WTC11 (cell line): Measurements from ENCODE around the gene RABGEF1.
"Not testable (repeated sequence)": the region's sequence is repeated elsewhere in the genome, so short reads cannot be mapped to it uniquely, and the experiment has no call there.

Experiments
- CBFB ChIP-seq: sonication (generic); formaldehyde crosslinking; IDR thresholded peaks from 2 replicates; pipeline ENCODE4 v1.8.1; 2022; ENCODE audit warnings: mild to moderate bottlenecking, low read depth, missing genetic modification reagents
- FOXJ3 ChIP-seq: sonication (generic); formaldehyde crosslinking; IDR thresholded peaks from 2 replicates; pipeline ENCODE4 v1.9.0; 2021; ENCODE audit warnings: missing genetic modification reagents, mild to moderate bottlenecking, borderline replicate concordance
- MYBL2 ChIP-seq: sonication (generic); formaldehyde crosslinking; IDR thresholded peaks from 2 replicates; pipeline ENCODE4 v1.8.1; 2023; ENCODE audit warnings: mild to moderate bottlenecking, moderate library complexity, missing genetic modification reagents
- TEAD4 ChIP-seq: sonication (generic); formaldehyde crosslinking; IDR thresholded peaks from 2 replicates; pipeline ENCODE4 v1.8.0; 2022; ENCODE audit warnings: mild to moderate bottlenecking, missing genetic modification reagents
- ZBTB21 ChIP-seq: sonication (generic); formaldehyde crosslinking; IDR thresholded peaks from 2 replicates; pipeline ENCODE4 v1.8.1; 2023; ENCODE audit warnings: mild to moderate bottlenecking, missing genetic modification reagents, borderline replicate concordance
- ZNF121 ChIP-seq: sonication (generic); formaldehyde crosslinking; IDR thresholded peaks from 2 replicates; pipeline ENCODE4 v1.8.0; 2023; ENCODE audit warnings: missing genetic modification reagents
- ZNF232 ChIP-seq: sonication (generic); formaldehyde crosslinking; IDR thresholded peaks from 2 replicates; pipeline ENCODE4 v1.8.0; 2022; ENCODE audit warnings: mild to moderate bottlenecking, missing genetic modification reagents
- ZNF263 ChIP-seq: sonication (generic); formaldehyde crosslinking; IDR thresholded peaks from 2 replicates; pipeline ENCODE4 v1.8.1; 2022; ENCODE audit warnings: low read depth, mild to moderate bottlenecking, moderate library complexity, missing genetic modification reagents
- TF ChIP-seq, protein P1 (sequence below): fragments of 200-600 bp; IDR thresholded peaks from 2 replicates; pipeline ENCODE4 v1.8.0; 2022; ENCODE audit warnings: antibody characterized with exemption
- TF ChIP-seq, protein P2 (sequence below): sonication (generic); formaldehyde crosslinking; IDR thresholded peaks from 2 replicates; pipeline ENCODE4 v1.8.0; 2023; ENCODE audit warnings: missing genetic modification reagents
- TF ChIP-seq, protein P3 (sequence below): sonication (generic); formaldehyde crosslinking; IDR thresholded peaks from 2 replicates; pipeline ENCODE4 v1.8.1; 2022; ENCODE audit warnings: missing genetic modification reagents, borderline replicate concordance
- TF ChIP-seq, protein P4 (sequence below): sonication (generic); formaldehyde crosslinking; conservative IDR thresholded peaks from 2 replicates; pipeline ENCODE4 v1.8.1; 2023; ENCODE audit warnings: mild to moderate bottlenecking, low read depth, missing genetic modification reagents, moderate library complexity

DNA sequence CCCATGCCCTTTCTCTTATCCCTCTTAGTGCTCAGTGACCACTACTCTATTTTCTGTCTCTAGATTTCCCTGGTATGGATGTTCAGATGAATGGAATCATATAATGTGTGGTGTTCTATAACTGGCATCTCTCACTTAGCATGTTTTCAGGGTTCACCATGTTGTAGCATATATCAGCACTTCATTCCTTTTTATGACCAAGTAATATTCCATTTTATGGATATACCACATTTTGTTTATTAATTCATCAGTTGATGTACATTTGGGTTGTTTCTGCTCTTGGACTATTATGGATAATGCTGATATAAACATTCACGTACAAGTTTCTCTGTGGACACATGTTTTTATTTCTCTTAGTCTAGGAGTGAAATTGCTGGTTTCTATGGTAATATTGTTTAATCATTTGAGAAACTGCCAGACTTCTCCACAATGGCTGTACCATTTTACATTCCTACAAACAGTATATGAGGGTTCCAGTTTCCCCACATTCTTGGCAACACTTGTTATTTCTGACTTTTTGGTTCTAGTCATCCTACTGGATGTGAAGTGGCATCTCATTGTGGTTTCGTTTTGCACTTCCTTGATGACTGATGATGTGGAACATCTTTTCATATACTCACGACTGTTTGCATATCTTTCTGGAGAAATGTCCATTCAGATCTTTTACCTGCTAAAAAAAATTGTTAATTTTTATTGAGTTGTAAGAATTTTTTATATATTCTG, 23.3 kb downstream of the RABGEF1 start:
- TF ChIP-seq, protein P1, sequence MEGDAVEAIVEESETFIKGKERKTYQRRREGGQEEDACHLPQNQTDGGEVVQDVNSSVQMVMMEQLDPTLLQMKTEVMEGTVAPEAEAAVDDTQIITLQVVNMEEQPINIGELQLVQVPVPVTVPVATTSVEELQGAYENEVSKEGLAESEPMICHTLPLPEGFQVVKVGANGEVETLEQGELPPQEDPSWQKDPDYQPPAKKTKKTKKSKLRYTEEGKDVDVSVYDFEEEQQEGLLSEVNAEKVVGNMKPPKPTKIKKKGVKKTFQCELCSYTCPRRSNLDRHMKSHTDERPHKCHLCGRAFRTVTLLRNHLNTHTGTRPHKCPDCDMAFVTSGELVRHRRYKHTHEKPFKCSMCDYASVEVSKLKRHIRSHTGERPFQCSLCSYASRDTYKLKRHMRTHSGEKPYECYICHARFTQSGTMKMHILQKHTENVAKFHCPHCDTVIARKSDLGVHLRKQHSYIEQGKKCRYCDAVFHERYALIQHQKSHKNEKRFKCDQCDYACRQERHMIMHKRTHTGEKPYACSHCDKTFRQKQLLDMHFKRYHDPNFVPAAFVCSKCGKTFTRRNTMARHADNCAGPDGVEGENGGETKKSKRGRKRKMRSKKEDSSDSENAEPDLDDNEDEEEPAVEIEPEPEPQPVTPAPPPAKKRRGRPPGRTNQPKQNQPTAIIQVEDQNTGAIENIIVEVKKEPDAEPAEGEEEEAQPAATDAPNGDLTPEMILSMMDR = not testable (repeated sequence)
- TF ChIP-seq, protein P2, sequence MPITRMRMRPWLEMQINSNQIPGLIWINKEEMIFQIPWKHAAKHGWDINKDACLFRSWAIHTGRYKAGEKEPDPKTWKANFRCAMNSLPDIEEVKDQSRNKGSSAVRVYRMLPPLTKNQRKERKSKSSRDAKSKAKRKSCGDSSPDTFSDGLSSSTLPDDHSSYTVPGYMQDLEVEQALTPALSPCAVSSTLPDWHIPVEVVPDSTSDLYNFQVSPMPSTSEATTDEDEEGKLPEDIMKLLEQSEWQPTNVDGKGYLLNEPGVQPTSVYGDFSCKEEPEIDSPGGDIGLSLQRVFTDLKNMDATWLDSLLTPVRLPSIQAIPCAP = not testable (repeated sequence)
- TF ChIP-seq ZNF232 (CRISPR knock-in tag); ZNF263; TEAD4; CBFB (CRISPR knock-in tag); ZNF121; MYBL2; FOXJ3 (CRISPR knock-in tag); ZBTB21 (CRISPR knock-in tag): not testable (repeated sequence)
- TF ChIP-seq, protein P3, sequence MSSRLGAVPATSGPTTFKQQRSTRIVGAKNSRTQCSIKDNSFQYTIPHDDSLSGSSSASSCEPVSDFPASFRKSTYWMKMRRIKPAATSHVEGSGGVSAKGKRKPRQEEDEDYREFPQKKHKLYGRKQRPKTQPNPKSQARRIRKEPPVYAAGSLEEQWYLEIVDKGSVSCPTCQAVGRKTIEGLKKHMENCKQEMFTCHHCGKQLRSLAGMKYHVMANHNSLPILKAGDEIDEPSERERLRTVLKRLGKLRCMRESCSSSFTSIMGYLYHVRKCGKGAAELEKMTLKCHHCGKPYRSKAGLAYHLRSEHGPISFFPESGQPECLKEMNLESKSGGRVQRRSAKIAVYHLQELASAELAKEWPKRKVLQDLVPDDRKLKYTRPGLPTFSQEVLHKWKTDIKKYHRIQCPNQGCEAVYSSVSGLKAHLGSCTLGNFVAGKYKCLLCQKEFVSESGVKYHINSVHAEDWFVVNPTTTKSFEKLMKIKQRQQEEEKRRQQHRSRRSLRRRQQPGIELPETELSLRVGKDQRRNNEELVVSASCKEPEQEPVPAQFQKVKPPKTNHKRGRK = not testable (repeated sequence)
- TF ChIP-seq, protein P4, sequence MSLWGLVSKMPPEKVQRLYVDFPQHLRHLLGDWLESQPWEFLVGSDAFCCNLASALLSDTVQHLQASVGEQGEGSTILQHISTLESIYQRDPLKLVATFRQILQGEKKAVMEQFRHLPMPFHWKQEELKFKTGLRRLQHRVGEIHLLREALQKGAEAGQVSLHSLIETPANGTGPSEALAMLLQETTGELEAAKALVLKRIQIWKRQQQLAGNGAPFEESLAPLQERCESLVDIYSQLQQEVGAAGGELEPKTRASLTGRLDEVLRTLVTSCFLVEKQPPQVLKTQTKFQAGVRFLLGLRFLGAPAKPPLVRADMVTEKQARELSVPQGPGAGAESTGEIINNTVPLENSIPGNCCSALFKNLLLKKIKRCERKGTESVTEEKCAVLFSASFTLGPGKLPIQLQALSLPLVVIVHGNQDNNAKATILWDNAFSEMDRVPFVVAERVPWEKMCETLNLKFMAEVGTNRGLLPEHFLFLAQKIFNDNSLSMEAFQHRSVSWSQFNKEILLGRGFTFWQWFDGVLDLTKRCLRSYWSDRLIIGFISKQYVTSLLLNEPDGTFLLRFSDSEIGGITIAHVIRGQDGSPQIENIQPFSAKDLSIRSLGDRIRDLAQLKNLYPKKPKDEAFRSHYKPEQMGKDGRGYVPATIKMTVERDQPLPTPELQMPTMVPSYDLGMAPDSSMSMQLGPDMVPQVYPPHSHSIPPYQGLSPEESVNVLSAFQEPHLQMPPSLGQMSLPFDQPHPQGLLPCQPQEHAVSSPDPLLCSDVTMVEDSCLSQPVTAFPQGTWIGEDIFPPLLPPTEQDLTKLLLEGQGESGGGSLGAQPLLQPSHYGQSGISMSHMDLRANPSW (CRISPR knock-in tag) = not testable (repeated sequence)
